WTC11 (cell line): ENCODE measurements around the gene KRT6C. TPM values are rescaled to one million over a fixed set of nuclear protein-coding genes. Genes with fewer than 3 reads are reported as not detected.

Experiments
- ATAC-seq: fragments of 200-7000 bp; cut with Tn5 transposase; 2 replicates; pipeline ENCODE4 v1.10.0; 2021; ENCODE audit warnings: mild to moderate bottlenecking, moderate library complexity
- CTCF ChIA-PET: fragments of 300-600 bp; sonication (Branson Sonifier 250); formaldehyde crosslinking; loops from one replicate; lab custom pipeline; 2021; ENCODE audit warnings: antibody characterized with exemption; lab: Charles Lee
- POLR2A ChIA-PET: fragments of 350-600 bp; sonication (Branson Sonifier 250); formaldehyde crosslinking; loops from one replicate; lab custom pipeline; 2021; ENCODE audit warnings: antibody characterized with exemption; lab: Charles Lee
- DNase-seq: peaks from one replicate; pipeline ENCODE4 v3.0.0; 2021; ENCODE audit warnings: low spot score
- H3K27ac Mint-ChIP-seq: 2 replicates; pipeline ENCODE4 v1.8.0; 2021; ENCODE audit warnings: mixed read lengths
- H3K27me3 Mint-ChIP-seq: 2 replicates; pipeline ENCODE4 v1.8.0; 2021; ENCODE audit warnings: low read depth, mild to moderate bottlenecking, moderate library complexity, mixed read lengths
- H3K36me3 Mint-ChIP-seq: 2 replicates; pipeline ENCODE4 v1.8.0; 2021; ENCODE audit warnings: mixed read lengths
- H3K4me1 Mint-ChIP-seq: 2 replicates; pipeline ENCODE4 v1.8.0; 2022; ENCODE audit warnings: mixed read lengths
- H3K4me3 Mint-ChIP-seq: 2 replicates; pipeline ENCODE4 v1.8.0; 2021; ENCODE audit warnings: mild to moderate bottlenecking, moderate library complexity, mixed read lengths
- H3K9me3 Mint-ChIP-seq: 2 replicates; pipeline ENCODE4 v1.8.0; 2021; ENCODE audit warnings: mixed read lengths
- ATF6 ChIP-seq: sonication (generic); formaldehyde crosslinking; IDR thresholded peaks from 2 replicates; pipeline ENCODE4 v1.8.1; 2023; ENCODE audit warnings: mild to moderate bottlenecking, missing genetic modification reagents
- CDX4 ChIP-seq: fragments of 250-450 bp; sonication (Bioruptor Pico); IDR thresholded peaks from 2 replicates; pipeline ENCODE4 v1.9.0; 2021; ENCODE audit warnings: moderate library complexity, mild to moderate bottlenecking, inconsistent platforms, borderline replicate concordance
- EMX1 ChIP-seq: fragments of 250-450 bp; sonication (Bioruptor Pico); IDR thresholded peaks from 2 replicates; pipeline ENCODE4 v1.8.0; 2021; ENCODE audit warnings: mild to moderate bottlenecking
- GRHL2 ChIP-seq: fragments of 250-450 bp; sonication (Bioruptor Pico); IDR thresholded peaks from 2 replicates; pipeline ENCODE4 v1.8.0; 2022; ENCODE audit warnings: mild to moderate bottlenecking, moderate library complexity; ENCODE audit not compliant: insufficient replicate concordance, severe bottlenecking
- HMGXB4 ChIP-seq: sonication (generic); formaldehyde crosslinking; IDR thresholded peaks from 2 replicates; pipeline ENCODE4 v1.8.1; 2023; ENCODE audit warnings: mild to moderate bottlenecking, moderate library complexity, missing genetic modification reagents
- IRF1 ChIP-seq: sonication (generic); formaldehyde crosslinking; IDR thresholded peaks from 2 replicates; pipeline ENCODE4 v1.8.0; 2023; ENCODE audit warnings: missing genetic modification reagents
- JUN ChIP-seq: sonication (generic); formaldehyde crosslinking; IDR thresholded peaks from 2 replicates; pipeline ENCODE4 v1.8.0; 2023; ENCODE audit warnings: mild to moderate bottlenecking, missing genetic modification reagents
- MYBL2 ChIP-seq: sonication (generic); formaldehyde crosslinking; IDR thresholded peaks from 2 replicates; pipeline ENCODE4 v1.8.1; 2023; ENCODE audit warnings: mild to moderate bottlenecking, moderate library complexity, missing genetic modification reagents
- NFYB ChIP-seq: sonication (generic); formaldehyde crosslinking; conservative IDR thresholded peaks from 2 replicates; pipeline ENCODE4 v1.8.0; 2022; ENCODE audit warnings: low read depth, missing genetic modification reagents
- OVOL2 ChIP-seq: fragments of 250-450 bp; sonication (Bioruptor Pico); IDR thresholded peaks from 2 replicates; pipeline ENCODE4 v1.9.0; 2021; ENCODE audit warnings: mild to moderate bottlenecking, borderline replicate concordance
- PRRX2 ChIP-seq: fragments of 250-450 bp; sonication (Bioruptor Pico); IDR thresholded peaks from 2 replicates; pipeline ENCODE4 v1.8.0; 2021; ENCODE audit warnings: mild to moderate bottlenecking
- RELA ChIP-seq: sonication (generic); formaldehyde crosslinking; IDR thresholded peaks from 2 replicates; pipeline ENCODE4 v1.8.1; 2022; ENCODE audit warnings: missing genetic modification reagents, mild to moderate bottlenecking, borderline replicate concordance
- STAT6 ChIP-seq: sonication (generic); formaldehyde crosslinking; conservative IDR thresholded peaks from 2 replicates; pipeline ENCODE4 v1.8.1; 2023; ENCODE audit warnings: mild to moderate bottlenecking, low read depth, missing genetic modification reagents, moderate library complexity
- ZBTB43 ChIP-seq: sonication (generic); formaldehyde crosslinking; IDR thresholded peaks from 2 replicates; pipeline ENCODE4 v1.8.1; 2023; ENCODE audit warnings: mild to moderate bottlenecking, missing genetic modification reagents
- ZMAT4 ChIP-seq: fragments of 250-450 bp; sonication (Bioruptor Pico); IDR thresholded peaks from 2 replicates; pipeline ENCODE4 v1.9.0; 2021; ENCODE audit warnings: mild to moderate bottlenecking
- ZNF512 ChIP-seq: sonication (generic); formaldehyde crosslinking; IDR thresholded peaks from 2 replicates; pipeline ENCODE4 v1.8.1; 2022; ENCODE audit warnings: missing genetic modification reagents, borderline replicate concordance
- total RNA-seq: library from RNA; stranded (reverse); gene quantifications from 3 replicates; pipeline ENCODE4 v1.2.3, GENCODE V29; 2021

KRT6C gene
- total RNA-seq, 1 experiment from 2014 or later: not detected

- no peak for TF ChIP-seq ZNF512 (CRISPR knock-in tag)
- TF ChIP-seq GRHL2 (CRISPR knock-in tag): no peak
- TF ChIP-seq ZMAT4 (CRISPR knock-in tag): no peak
- TF ChIP-seq PRRX2 (CRISPR knock-in tag): no peak
- TF ChIP-seq ZBTB43 (CRISPR knock-in tag): no peak
Observed at GRCh38 chr12:52446367-52447045, 27.1 kb downstream of the KRT6C start (continued).

GRCh38 chr12:52445876-52446275, 27.7 kb downstream of the KRT6C start:
- POLR2A ChIA-PET: no interaction called here
- Mint-ChIP-seq H3K4me3 (no peak overlapping the region), H3K9me3 (peaks cover 22% of the 10 kb centered on the region), H3K4me1 (peaks cover 22% of the 10 kb centered on the region)
- CTCF ChIA-PET: interaction anchor here (1.0 kb wide), 1 partner anchor 32 kb away, joined by 3 read pairs; no protein-coding TSS in a partner anchor
- TF ChIP-seq STAT6 (no peak), JUN (no peak), CDX4 (CRISPR knock-in tag) (no peak), RELA (CRISPR knock-in tag) (no peak), ATF6 (CRISPR knock-in tag) (no peak), HMGXB4 (CRISPR knock-in tag) (no peak), GRHL2 (CRISPR knock-in tag) (no peak), MYBL2 (CRISPR knock-in tag) (no peak), OVOL2 (CRISPR knock-in tag) (no peak), IRF1 (CRISPR knock-in tag) (no peak), EMX1 (CRISPR knock-in tag) (no peak), PRRX2 (CRISPR knock-in tag) (no peak), NFYB (no peak)
- TF ChIP-seq, all 79 proteins: peak for 0
- Mint-ChIP-seq H3K27ac (no peak overlapping the region), H3K36me3 (peaks cover 8% of the 10 kb centered on the region), H3K27me3 (no peaks in the 10 kb centered on the region; the same call in none of the 2 replicates)
- DNase-seq (no peak), ATAC-seq (no peak)
